HCT116 (cell line): ENCODE measurements around the gene CAPSL. TPM values are rescaled to one million over a fixed set of nuclear protein-coding genes. Genes with fewer than 3 reads are reported as not detected.

Experiments
- ATAC-seq: fragments of 200-7000 bp; cut with Tn5 transposase; 2 replicates; pipeline ENCODE4 v1.9.1; 2020; ENCODE audit warnings: mild to moderate bottlenecking, moderate library complexity
- BruUV-seq: library from RNA; stranded (reverse); fragments of 400-500 nt; replicated peaks from 2 replicates; lab custom pipeline; 2021; lab: Mats Ljungman, UMichigan
- CTCF ChIA-PET: fragments of 300-600 bp; sonication (Branson Sonifier 250); formaldehyde crosslinking; loops from one replicate; lab custom pipeline; 2021; ENCODE audit warnings: antibody characterized with exemption; lab: Charles Lee
- POLR2A ChIA-PET: fragments of 300-600, 350-600 bp; sonication (Branson Sonifier 250); formaldehyde crosslinking; loops from one replicate; lab custom pipeline; 2021; ENCODE audit warnings: antibody characterized with exemption; lab: Charles Lee
- RAD21 ChIA-PET, 2 experiments: fragments of 300-600 bp; sonication (Branson Sonifier 250); formaldehyde crosslinking; loops; one replicate each; lab custom pipeline; 2023; ENCODE audit warnings: low total read pairs in 2 of 2; ENCODE audit not compliant: uncharacterized antibody in 2 of 2, unreplicated experiment in 2 of 2, low non-redundant PET in 1 of 2; lab: Charles Lee
- DNase-seq: peaks from one replicate; pipeline ENCODE4 v3.0.0-alpha.2; 2010; ENCODE audit warnings: low read depth, low spot score
- H2AFZ ChIP-seq: fragments of 200-600 bp; shearing (Covaris generic), sonication (generic); 2 replicates; pipeline ENCODE4 v1.6.1; 2017; ENCODE audit warnings: low read depth, mixed run types, mixed read lengths, antibody characterized with exemption, low read length; ENCODE audit not compliant: poor library complexity, severe bottlenecking
- H3K27ac ChIP-seq: 2 replicates; pipeline ENCODE4 v1.5.1; 2012; ENCODE audit warnings: low read depth, low read length
- H3K27me3 ChIP-seq: fragments of 200-600 bp; sonication (generic); 2 replicates; pipeline ENCODE4 v1.6.1; 2016; ENCODE audit warnings: mixed run types, low read length, mixed read lengths; ENCODE audit not compliant: insufficient read depth
- H3K36me3 ChIP-seq, 2 experiments: fragments of 200-500 bp in 1 of 2; fragments of 200-600 bp in 1 of 2; sonication (Bioruptor generic) in 1 of 2; sonication (generic) in 1 of 2; 2 replicates each; pipeline versions ENCODE4 v1.5.1 to v1.6.1; 2014 to 2016; ENCODE audit warnings: low read length in 2 of 2, inconsistent platforms in 1 of 2, mixed read lengths in 1 of 2, mixed run types in 1 of 2; ENCODE audit not compliant: insufficient read depth in 2 of 2, control insufficient read depth in 1 of 2
- H3K4me1 ChIP-seq, 2 experiments: fragments of 200-600 bp in 1 of 2; sonication (generic) in 1 of 2; 2 replicates each; pipeline versions ENCODE4 v1.5.1 to v1.6.1; 2012 to 2017; ENCODE audit warnings: low read length in 2 of 2, inconsistent platforms in 1 of 2, mild to moderate bottlenecking in 1 of 2, mixed read lengths in 1 of 2, mixed run types in 1 of 2, moderate library complexity in 1 of 2; ENCODE audit not compliant: insufficient read depth in 2 of 2, control insufficient read depth in 1 of 2
- H3K4me2 ChIP-seq: fragments of 200-600 bp; sonication (generic); 2 replicates; pipeline ENCODE4 v1.6.1; 2017; ENCODE audit warnings: mixed run types, low read length, mixed read lengths
- H3K4me3 ChIP-seq, 2 experiments: fragments of 200-600 bp in 1 of 2; sonication (generic) in 1 of 2; replicated peaks in 1 of 2; 2 replicates each; pipeline ENCODE4 v1.5.1; 2011 to 2016; ENCODE audit warnings: low read length in 2 of 2, control low read depth in 1 of 2, low read depth in 1 of 2, mild to moderate bottlenecking in 1 of 2, mixed read lengths in 1 of 2, mixed run types in 1 of 2
- H3K79me2 ChIP-seq: fragments of 200-600 bp; sonication (generic); 2 replicates; pipeline ENCODE4 v1.6.1; 2017; ENCODE audit warnings: mild to moderate bottlenecking, mixed run types, low read length, moderate library complexity, mixed read lengths; ENCODE audit not compliant: insufficient read depth
- H3K9ac ChIP-seq: fragments of 200-600 bp; sonication (generic); 2 replicates; pipeline ENCODE4 v1.6.1; 2016; ENCODE audit warnings: low read length, mixed read lengths
- H3K9me2 ChIP-seq: fragments of 200-600 bp; sonication (generic), shearing (Covaris generic); 2 replicates; pipeline ENCODE4 v1.6.1; 2017; ENCODE audit warnings: mixed run types, mild to moderate bottlenecking, moderate library complexity; ENCODE audit not compliant: insufficient read depth
- H3K9me3 ChIP-seq, 2 experiments: fragments of 200-500 bp in 1 of 2; fragments of 200-600 bp in 1 of 2; sonication (Bioruptor generic) in 1 of 2; sonication (generic) in 1 of 2; 2 replicates each; pipeline ENCODE4 v1.6.1; 2014 to 2017; ENCODE audit warnings: low read length in 2 of 2, mixed read lengths in 2 of 2, inconsistent platforms in 1 of 2, low read depth in 1 of 2, mild to moderate bottlenecking in 1 of 2, mixed run types in 1 of 2, moderate library complexity in 1 of 2; ENCODE audit not compliant: control insufficient read depth in 1 of 2, insufficient read depth in 1 of 2
- H4K20me1 ChIP-seq: fragments of 200-600 bp; sonication (generic), shearing (Covaris generic); 2 replicates; pipeline ENCODE4 v1.6.1; 2017; ENCODE audit warnings: mixed run types, mild to moderate bottlenecking, moderate library complexity; ENCODE audit not compliant: insufficient read depth
- POLR2A ChIP-seq: IDR thresholded peaks from 2 replicates; pipeline ENCODE4 v1.7.0; 2011; ENCODE audit warnings: borderline replicate concordance; ENCODE audit not compliant: insufficient read depth, insufficient read length; ENCODE audit errors: extremely low read depth
- RAD21 ChIP-seq: IDR thresholded peaks from 2 replicates; pipeline ENCODE4 v1.6.1; 2012; ENCODE audit warnings: low read depth, mild to moderate bottlenecking
- SRF ChIP-seq: IDR thresholded peaks from 2 replicates; pipeline ENCODE4 v1.6.1; 2012; ENCODE audit warnings: low read depth
- YY1 ChIP-seq: IDR thresholded peaks from 2 replicates; pipeline ENCODE4 v1.6.1; 2011; ENCODE audit warnings: low read length, low read depth, moderate library complexity, mild to moderate bottlenecking; ENCODE audit not compliant: insufficient replicate concordance; ENCODE audit errors: extremely low read depth
- intact Hi-C: fragments of 100-400 bp; cut with micrococcal nuclease; formaldehyde crosslinking; loops from 2 replicates; pipeline ENCODE4 v1.10.0; 2022
- total RNA-seq: library from RNA; stranded (reverse); gene quantifications from one replicate; pipeline ENCODE4 v1.2.1, GENCODE V29; 2021; ENCODE audit not compliant: unreplicated experiment
- TF ChIP-seq, protein P1 (sequence below), 3 experiments: fragments of 200-600 bp in 1 of 3; sonication (generic) in 1 of 3; IDR thresholded peaks in 2 of 3; conservative IDR thresholded peaks in 1 of 3; 2 replicates each; pipeline ENCODE4 v1.5.1; 2012 to 2017; ENCODE audit warnings: low read depth in 2 of 3, low read length in 2 of 3, antibody characterized with exemption in 1 of 3, borderline replicate concordance in 1 of 3, control low read depth in 1 of 3, mild to moderate bottlenecking in 1 of 3, mixed read lengths in 1 of 3, mixed run types in 1 of 3, moderate library complexity in 1 of 3; ENCODE audit not compliant: insufficient read depth in 1 of 3

CAPSL gene
- total RNA-seq, 1 experiment from 2014 or later = not detected

DNA sequence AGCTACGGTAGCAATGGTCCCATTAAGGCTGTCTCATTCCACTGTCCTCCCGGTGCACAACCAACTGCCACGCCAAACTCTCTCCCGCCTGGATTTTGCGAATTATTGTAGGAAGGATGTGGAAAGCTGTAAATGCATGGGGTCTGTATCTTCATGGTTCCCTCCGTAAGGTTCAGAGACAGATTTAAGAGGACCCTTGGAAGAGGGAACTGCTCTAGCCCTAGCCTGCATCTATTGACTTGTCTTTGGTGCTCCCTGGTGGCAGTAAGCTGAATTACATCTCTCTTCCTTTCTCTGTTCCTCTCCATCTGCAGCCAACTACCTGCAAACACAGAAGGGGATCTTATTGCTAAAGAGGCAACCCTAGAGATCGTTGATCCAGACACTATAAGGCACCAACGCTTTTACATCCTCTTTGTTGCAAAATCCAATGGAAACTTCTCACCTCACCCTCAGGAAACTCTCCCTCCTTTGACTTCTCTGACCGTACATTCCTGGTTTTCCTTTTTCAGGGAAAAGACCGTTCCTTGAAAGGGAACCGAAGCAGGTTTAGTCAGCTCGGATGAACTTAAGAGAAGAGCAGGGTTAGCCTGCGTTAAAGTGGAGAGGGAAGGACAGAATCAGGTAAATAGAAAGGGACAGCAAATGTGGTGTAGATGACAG, 11.9 kb downstream of the CAPSL start:
- Histone ChIP-seq H3K9ac (no peak overlapping the region), H3K36me3 (no peaks in the 10 kb centered on the region), H3K79me2 (no peaks in the 10 kb centered on the region), H3K27me3 (peaks cover 46% of the 10 kb centered on the region), H3K27ac (no peak overlapping the region), H3K4me2 (no peak overlapping the region), H3K9me3 (no peaks in the 10 kb centered on the region), H3K9me2 (no peaks in the 10 kb centered on the region), H4K20me1 (no peaks in the 10 kb centered on the region), H2AFZ (no peak overlapping the region), H3K4me3 (no peak overlapping the region), H3K4me1 (no peaks in the 10 kb centered on the region)
- ChIA-PET CTCF (interaction anchor here (1.0 to 2.7 kb wide), 7 partner anchors 9 to 836 kb away, joined by 3 to 33 read pairs (median 4); no protein-coding TSS in a partner anchor), RAD21 (interaction anchor here in 1 of 2 experiments (1.1 kb wide), 1 partner anchor 149 kb away, joined by 3 read pairs; no protein-coding TSS in a partner anchor), POLR2A (no interaction called here)
- no TSS peak for BruUV-seq
- DNase-seq = peak; percentile 28
- no peak for TF ChIP-seq POLR2A
- TF ChIP-seq SRF = no peak
- TF ChIP-seq, protein P1, sequence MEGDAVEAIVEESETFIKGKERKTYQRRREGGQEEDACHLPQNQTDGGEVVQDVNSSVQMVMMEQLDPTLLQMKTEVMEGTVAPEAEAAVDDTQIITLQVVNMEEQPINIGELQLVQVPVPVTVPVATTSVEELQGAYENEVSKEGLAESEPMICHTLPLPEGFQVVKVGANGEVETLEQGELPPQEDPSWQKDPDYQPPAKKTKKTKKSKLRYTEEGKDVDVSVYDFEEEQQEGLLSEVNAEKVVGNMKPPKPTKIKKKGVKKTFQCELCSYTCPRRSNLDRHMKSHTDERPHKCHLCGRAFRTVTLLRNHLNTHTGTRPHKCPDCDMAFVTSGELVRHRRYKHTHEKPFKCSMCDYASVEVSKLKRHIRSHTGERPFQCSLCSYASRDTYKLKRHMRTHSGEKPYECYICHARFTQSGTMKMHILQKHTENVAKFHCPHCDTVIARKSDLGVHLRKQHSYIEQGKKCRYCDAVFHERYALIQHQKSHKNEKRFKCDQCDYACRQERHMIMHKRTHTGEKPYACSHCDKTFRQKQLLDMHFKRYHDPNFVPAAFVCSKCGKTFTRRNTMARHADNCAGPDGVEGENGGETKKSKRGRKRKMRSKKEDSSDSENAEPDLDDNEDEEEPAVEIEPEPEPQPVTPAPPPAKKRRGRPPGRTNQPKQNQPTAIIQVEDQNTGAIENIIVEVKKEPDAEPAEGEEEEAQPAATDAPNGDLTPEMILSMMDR (IDR thresholded peaks at IDR 0.05 in 2 of 3, conservative IDR thresholded peaks at IDR 0.05 in 1 of 3; ENCODE audit: borderline replicate concordance in 1 of 3, insufficient read depth in 1 of 3, low read depth in 2 of 3, low read length in 2 of 3) = peak; percentile 49 to 85 (median 71); a peak in 5 of 6 replicates
- TF ChIP-seq RAD21 = peak; percentile 78
- no peak for TF ChIP-seq YY1
- intact Hi-C loops = loop anchor here (1.0 to 5.0 kb wide), 4 partner anchors 149 to 1454 kb away; no protein-coding TSS in a partner anchor
- ATAC-seq = peak; percentile 80
